Mucosa of rectum (tissue), 2 donors: Measurements from ENCODE around the gene HNRNPA1.
A peak's percentile ranks its signal among the peaks of the same experiment; 100 is the strongest.
"Not testable (repeated sequence)": the region's sequence is repeated elsewhere in the genome, so short reads cannot be mapped to it uniquely, and the experiment has no call there.

Source experiments
- H3K27ac ChIP-seq, 2 donors: one replicate each; pipeline ENCODE4 v1.7.0; 2013; ENCODE audit warnings: inconsistent platforms in 2 of 2, low read depth in 2 of 2, low read length in 2 of 2
- H3K27me3 ChIP-seq, 2 donors: one replicate each; pipeline ENCODE4 v1.7.0; 2013; ENCODE audit warnings: low read length in 2 of 2; ENCODE audit not compliant: control insufficient read depth in 2 of 2, insufficient read depth in 2 of 2
- H3K36me3 ChIP-seq, 2 donors: one replicate each; pipeline ENCODE4 v1.7.0; 2013; ENCODE audit warnings: low read length in 2 of 2; ENCODE audit not compliant: control insufficient read depth in 2 of 2, insufficient read depth in 2 of 2
- H3K4me1 ChIP-seq, 2 donors: one replicate each; pipeline ENCODE4 v1.7.0; 2013; ENCODE audit warnings: low read length in 2 of 2, mild to moderate bottlenecking in 1 of 2; ENCODE audit not compliant: control insufficient read depth in 2 of 2, insufficient read depth in 2 of 2
- H3K4me3 ChIP-seq, 2 donors: one replicate each; pipeline ENCODE4 v1.7.0; 2013; ENCODE audit warnings: low read length in 2 of 2
- H3K9ac ChIP-seq, 2 donors: one replicate each; pipeline ENCODE4 v1.7.0; 2013; ENCODE audit warnings: low read length in 2 of 2, low read depth in 1 of 2, mild to moderate bottlenecking in 1 of 2
- H3K9me3 ChIP-seq, 2 donors: one replicate each; pipeline ENCODE4 v1.7.0; 2013; ENCODE audit warnings: low read length in 2 of 2; ENCODE audit not compliant: control insufficient read depth in 2 of 2
- donor health status: healthy.
- donor health status: Normal muscosa, but diverticular disease.

The HNRNPA1 gene

GRCh38 chr12:54312309-54312708 is 31.8 kb downstream of the HNRNPA1 start:
- not testable (repeated sequence) for H3K27ac ChIP-seq, H3K36me3 ChIP-seq, H3K9me3 ChIP-seq, H3K27me3 ChIP-seq, H3K4me1 ChIP-seq, H3K9ac ChIP-seq, H3K4me3 ChIP-seq

DNA sequence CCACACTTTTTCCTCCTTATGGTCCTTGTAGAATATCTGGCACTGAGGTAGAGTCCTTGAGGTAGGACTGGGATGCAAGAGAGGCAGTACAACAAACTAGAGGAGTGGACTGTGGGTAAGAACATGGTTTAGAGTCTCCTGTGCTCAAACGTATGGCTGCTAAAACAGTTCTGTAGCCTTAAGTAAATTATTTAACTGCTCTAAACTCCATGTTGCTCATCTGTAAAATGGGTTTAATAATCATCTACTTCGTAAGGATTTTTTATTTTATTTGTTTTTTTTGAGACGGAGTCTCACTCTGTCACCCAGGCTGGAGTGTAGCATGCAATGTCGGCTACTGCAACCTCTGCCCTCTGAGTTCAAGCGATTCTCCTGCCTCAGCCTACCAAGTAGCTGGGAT is 40.8 kb downstream of the HNRNPA1 start:
- Histone ChIP-seq H3K4me1 (peaks cover 0 to 8% of the 10 kb centered on the region in 2 donors), H3K9ac (no peak overlapping the region), H3K27me3 (no peaks in the 10 kb centered on the region), H3K36me3 (no peaks in the 10 kb centered on the region), H3K4me3 (no peak overlapping the region), H3K9me3 (no peaks in the 10 kb centered on the region), H3K27ac (no peak overlapping the region)

GRCh38 chr12:54324617-54325441 is 44.3 kb downstream of the HNRNPA1 start, which contains the start of gene COPZ1:
TSS of gene COPZ1 (plus strand) at chr12:54325131. CDS start at chr12:54325164, 33 bp downstream.
- H3K9ac ChIP-seq: peak within 1 kb of the TSS; percentile 83 to 98
- H3K4me1 ChIP-seq: peaks cover 0 to 13% of the 10 kb centered on the region in 2 donors
- peak within 1 kb of the TSS; percentile 88 to 100 for H3K4me3 ChIP-seq
- no peaks in the 10 kb centered on the region for H3K9me3 ChIP-seq
- no peaks in the 10 kb centered on the region for H3K36me3 ChIP-seq
- peak within 1 kb of the TSS; percentile 73 to 85 for H3K27ac ChIP-seq
- no peaks in the 10 kb centered on the region for H3K27me3 ChIP-seq

GRCh38 chr12:54325442-54326109 is 45.0 kb downstream of the HNRNPA1 start:
- not testable (repeated sequence) for H3K27me3 ChIP-seq, H3K36me3 ChIP-seq, H3K9me3 ChIP-seq
- Histone ChIP-seq H3K4me3 (peak overlapping the region; percentile 88 to 100), H3K9ac (peak overlapping the region; percentile 83 to 98), H3K27ac (peak overlapping the region; percentile 70 to 85), H3K4me1 (peaks cover under 1 to 18% of the 10 kb centered on the region in 2 donors)

- Histone ChIP-seq H3K36me3 (peaks cover 0 to 3% of the 10 kb centered on the region in 2 donors), H3K27me3 (no peaks in the 10 kb centered on the region), H3K9me3 (no peaks in the 10 kb centered on the region), H3K9ac (no peak overlapping the region), H3K4me3 (no peak overlapping the region), H3K27ac (no peak overlapping the region), H3K4me1 (peaks cover 4 to 28% of the 10 kb centered on the region in 2 donors)
Measured at GRCh38 chr12:54328595-54329337, 48.2 kb downstream of the HNRNPA1 start.

GRCh38 chr12:54329759-54330158 is 49.2 kb downstream of the HNRNPA1 start:
- Histone ChIP-seq H3K27ac (no peak overlapping the region), H3K36me3 (peaks cover 0 to 3% of the 10 kb centered on the region in 2 donors), H3K27me3 (no peaks in the 10 kb centered on the region), H3K9ac (no peak overlapping the region), H3K4me1 (peaks cover 4 to 23% of the 10 kb centered on the region in 2 donors), H3K9me3 (no peaks in the 10 kb centered on the region), H3K4me3 (no peak overlapping the region)

- peaks cover 0 to 3% of the 10 kb centered on the region in 2 donors for H3K36me3 ChIP-seq
- no peaks in the 10 kb centered on the region for H3K27me3 ChIP-seq
- H3K27ac ChIP-seq: no peak overlapping the region
- no peak overlapping the region for H3K4me3 ChIP-seq
- H3K9me3 ChIP-seq: no peaks in the 10 kb centered on the region
- no peak overlapping the region for H3K9ac ChIP-seq
- peaks cover 4 to 23% of the 10 kb centered on the region in 2 donors for H3K4me1 ChIP-seq
Measured at GRCh38 chr12:54330442-54330841, 49.9 kb downstream of the HNRNPA1 start.

- H3K36me3 ChIP-seq: peaks cover 0 to 3% of the 10 kb centered on the region in 2 donors
- peaks cover 4 to 20% of the 10 kb centered on the region in 2 donors for H3K4me1 ChIP-seq
- H3K4me3 ChIP-seq: no peak overlapping the region
- no peak overlapping the region for H3K27ac ChIP-seq
- H3K9ac ChIP-seq: no peak overlapping the region
- no peaks in the 10 kb centered on the region for H3K9me3 ChIP-seq
- no peaks in the 10 kb centered on the region for H3K27me3 ChIP-seq
Measured at GRCh38 chr12:54331461-54331860, 50.9 kb downstream of the HNRNPA1 start.

GRCh38 chr12:54333420-54334034 is 53.0 kb downstream of the HNRNPA1 start:
- Histone ChIP-seq H3K9me3 (no peaks in the 10 kb centered on the region), H3K27me3 (no peaks in the 10 kb centered on the region)

More at GRCh38 chr12:54333420-54334034, 53.0 kb downstream of the HNRNPA1 start:
- Histone ChIP-seq H3K4me1 (peaks cover 7 to 17% of the 10 kb centered on the region in 2 donors), H3K9ac (no peak overlapping the region), H3K36me3 (peaks cover 0 to 3% of the 10 kb centered on the region in 2 donors), H3K4me3 (no peak overlapping the region), H3K27ac (no peak overlapping the region)
